HG02970 (cell line): ENCODE measurements around the gene BPTF.
"Not testable (repeated sequence)": the region's sequence is repeated elsewhere in the genome, so short reads cannot be mapped to it uniquely, and the experiment has no call there.

Source experiments
- ATAC-seq: cut with Tn5 transposase; IDR thresholded peaks from one replicate; pipeline ENCODE4 v1.9.1; 2021; ENCODE audit warnings: mild to moderate bottlenecking, moderate library complexity, moderate number of reproducible peaks; ENCODE audit not compliant: unreplicated experiment, low FRiP score

The BPTF gene

GRCh38 chr17:67831268-67831667 is 6.0 kb downstream of the BPTF start:
- no peak for ATAC-seq

DNA sequence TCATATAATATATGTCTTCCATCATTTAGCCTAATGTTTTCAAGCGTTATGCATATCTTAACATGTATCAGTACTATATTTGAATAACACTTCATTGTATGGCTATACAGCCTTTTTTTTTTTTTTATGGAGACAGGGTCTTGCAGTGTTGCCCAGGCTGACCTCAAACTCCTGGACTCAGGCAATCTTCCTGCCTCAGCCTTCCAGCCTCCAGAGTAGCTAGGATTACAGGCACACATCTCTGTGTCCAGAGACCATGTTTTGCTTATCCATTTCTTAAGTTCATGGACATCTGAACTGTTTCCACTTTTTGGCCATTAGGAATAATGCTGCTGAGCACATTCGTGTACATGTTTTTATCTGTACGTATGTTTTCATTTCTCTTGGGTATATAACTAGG is 7.8 kb downstream of the BPTF start:
- ATAC-seq = no peak

- ATAC-seq = no peak
Observed at GRCh38 chr17:67833946-67834631, 8.8 kb downstream of the BPTF start.

- no peak for ATAC-seq
Observed at GRCh38 chr17:67834634-67835033, 9.3 kb downstream of the BPTF start.

- no peak for ATAC-seq
Observed at GRCh38 chr17:67836205-67836987, 11.1 kb downstream of the BPTF start.

DNA sequence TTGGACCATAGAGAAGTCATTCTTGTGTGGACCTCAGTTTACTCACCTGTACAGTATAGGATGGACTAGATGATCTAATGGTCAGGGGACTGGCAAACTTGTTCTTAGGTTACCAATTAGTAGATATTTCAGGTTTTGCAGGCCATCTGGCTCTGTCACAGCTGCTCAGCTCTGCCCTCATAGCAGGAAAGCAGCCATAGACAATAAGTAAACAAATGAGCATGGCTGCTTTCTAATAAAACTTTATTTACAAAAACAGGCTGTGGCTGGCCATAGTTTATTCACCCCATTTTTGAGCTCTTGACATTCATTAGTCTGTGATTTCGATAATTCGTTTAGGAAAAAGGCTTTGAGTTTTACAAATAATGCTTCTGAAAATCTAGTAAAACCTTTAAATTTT is 12.7 kb downstream of the BPTF start:
- ATAC-seq = no peak

- no peak for ATAC-seq
Observed at GRCh38 chr17:67838538-67838937, 13.2 kb downstream of the BPTF start.

GRCh38 chr17:67841992-67842391 is 16.7 kb downstream of the BPTF start:
- ATAC-seq = no peak

DNA sequence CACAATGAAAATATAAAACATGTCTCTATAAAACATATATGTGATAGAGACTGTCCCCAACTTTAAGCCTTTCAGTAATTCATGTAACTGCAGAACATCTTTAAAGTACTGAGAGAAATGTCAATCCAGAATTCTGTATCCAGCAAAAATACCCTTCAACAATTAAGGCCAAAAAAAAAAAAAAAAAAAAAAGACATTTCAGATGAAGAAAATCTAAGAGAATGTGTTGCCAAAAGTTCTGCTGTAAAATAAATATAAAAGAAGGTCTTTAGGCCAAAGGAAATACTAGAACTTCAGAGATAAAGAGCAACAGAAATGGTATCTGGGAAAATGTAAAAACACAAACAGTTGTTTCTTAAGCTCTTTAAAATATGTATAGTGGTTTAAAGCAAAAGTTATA is 17.3 kb downstream of the BPTF start:
- no peak for ATAC-seq

DNA sequence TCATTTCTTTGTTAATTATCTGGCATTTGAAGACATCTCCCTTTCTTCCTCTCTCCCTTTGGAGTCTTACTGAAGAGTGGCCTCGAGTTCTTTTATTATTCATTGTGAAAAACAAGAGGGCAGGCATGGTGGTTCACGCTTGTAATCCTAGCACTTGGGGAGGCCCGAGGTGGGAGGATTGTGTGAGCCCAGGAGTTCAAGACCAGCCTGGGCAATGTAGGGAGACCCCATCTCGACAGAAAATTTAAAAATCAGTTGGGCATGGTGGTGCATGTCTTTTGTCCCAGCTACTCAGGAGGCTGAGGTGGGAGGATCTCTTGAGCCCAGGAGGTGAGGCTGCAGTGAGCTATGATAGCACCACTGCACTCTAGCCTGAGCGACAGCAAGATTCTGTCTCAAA is 20.1 kb downstream of the BPTF start:
- no peak for ATAC-seq

DNA sequence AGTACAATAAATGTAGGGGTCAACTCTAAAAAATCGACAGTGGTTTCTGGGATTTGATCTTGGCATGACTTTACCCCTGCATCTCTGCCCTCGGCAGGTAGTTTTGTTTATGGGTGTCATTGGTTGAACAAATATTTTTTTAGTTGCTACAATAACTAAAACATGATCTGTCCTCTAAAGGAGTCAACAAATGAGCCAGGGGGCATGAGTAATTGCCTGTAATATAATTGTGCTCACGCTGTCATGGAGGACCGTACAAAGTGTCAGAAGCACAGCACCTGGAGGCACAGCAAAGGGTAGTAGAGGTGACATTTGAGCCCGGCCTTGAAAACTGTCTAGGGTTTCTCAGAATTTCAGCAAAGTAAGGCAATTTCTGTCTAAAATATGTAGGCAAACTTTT is 22.9 kb downstream of the BPTF start:
- ATAC-seq = not testable (repeated sequence)

DNA sequence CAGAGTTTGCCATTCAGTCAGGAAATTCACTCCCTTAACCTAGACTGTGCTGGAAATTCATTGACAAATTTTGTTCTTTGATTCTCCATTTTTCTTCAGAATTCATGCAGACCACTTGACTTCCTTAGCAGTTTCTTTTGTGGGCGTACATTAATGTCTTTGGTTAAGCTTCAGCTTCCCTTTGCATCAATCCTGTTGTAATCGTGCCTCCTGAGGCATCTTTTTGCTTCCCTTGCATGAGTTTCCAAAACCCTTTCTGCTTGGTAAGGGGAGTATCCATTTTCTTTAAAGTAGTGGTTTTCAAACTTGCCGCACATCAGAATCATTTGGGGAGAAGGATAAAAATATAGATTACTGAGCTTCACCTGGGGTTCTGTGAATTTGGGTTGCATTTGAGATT is 23.5 kb downstream of the BPTF start:
- not testable (repeated sequence) for ATAC-seq

GRCh38 chr17:67850991-67851631 is 25.8 kb downstream of the BPTF start:
- no peak for ATAC-seq

DNA sequence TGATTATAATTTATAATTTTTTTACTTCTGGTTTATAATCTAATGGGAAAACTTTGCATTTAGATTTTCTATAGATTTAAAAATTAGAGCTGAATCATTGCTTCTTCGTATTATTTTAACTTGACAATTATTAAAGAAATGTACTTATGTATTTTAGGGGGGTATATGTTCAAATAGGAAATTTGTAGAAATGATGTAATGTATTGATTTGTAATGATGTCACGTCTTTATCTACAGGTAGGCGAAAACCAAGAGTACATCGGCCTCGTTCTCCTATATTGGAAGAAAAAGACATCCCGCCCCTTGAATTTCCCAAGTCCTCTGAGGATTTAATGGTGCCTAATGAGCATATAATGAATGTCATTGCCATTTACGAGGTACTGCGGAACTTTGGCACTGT is 28.4 kb downstream of the BPTF start:
- ATAC-seq = no peak

- no peak for ATAC-seq
Observed at GRCh38 chr17:67854378-67854777, 29.1 kb downstream of the BPTF start.

DNA sequence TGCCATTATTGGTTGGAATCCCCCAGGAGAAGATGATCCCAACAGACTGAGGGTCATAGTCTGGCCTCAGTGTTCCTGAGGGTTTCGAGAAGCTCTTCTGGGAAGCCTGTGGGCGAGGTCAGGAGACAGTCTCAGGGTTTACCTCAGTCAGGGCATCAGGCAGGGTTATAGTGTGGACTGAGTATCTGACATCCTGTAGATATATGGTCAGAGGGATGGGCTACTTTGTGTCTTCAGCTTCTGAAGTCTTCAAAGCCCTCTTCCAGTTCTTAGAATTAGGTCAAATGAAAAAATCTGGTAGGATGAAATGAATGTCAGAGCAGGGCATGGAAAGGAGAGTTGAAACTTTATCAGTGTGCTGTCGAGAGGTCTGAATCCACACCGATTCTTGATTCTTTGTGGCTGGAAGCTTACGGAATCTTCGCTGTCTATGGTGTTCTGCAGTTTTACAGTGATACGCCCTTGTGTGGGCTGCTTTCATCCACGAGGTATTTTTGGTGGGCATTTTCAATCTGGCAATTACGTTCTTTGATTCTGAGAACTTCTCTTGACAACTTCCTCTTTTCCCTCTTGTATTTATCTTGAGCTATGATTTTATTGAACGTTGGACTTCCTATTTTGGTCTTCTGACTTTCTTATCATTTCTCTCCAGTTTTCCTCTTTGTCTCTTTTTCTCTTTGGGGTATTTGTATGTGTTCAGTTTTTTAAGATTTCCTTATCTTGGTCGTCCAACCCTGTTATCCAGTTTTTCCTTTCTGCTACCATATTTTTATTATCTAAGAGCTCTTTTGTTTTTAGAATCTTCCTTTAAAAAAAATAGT is 30.4 kb downstream of the BPTF start:
- ATAC-seq = no peak

DNA sequence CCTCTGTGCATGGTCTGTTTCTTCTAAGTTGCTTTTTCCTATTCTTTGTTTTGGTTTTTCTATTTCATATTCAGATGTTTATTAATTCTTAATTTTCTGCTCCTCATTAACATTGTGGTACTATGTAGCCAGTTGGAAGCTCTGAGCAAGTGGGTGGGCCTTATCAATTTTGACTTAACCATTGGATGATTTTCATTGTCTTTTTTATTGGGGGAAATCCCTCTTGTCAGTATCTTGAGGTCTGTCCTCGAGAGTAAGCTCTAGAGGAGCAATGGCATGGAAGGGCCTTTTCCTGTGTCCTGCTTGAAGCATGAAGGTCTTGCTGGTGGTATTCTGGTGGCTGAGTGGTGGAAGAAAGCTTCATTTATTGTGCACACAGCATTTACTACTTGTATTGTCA is 31.1 kb downstream of the BPTF start:
- ATAC-seq = not testable (repeated sequence)

DNA sequence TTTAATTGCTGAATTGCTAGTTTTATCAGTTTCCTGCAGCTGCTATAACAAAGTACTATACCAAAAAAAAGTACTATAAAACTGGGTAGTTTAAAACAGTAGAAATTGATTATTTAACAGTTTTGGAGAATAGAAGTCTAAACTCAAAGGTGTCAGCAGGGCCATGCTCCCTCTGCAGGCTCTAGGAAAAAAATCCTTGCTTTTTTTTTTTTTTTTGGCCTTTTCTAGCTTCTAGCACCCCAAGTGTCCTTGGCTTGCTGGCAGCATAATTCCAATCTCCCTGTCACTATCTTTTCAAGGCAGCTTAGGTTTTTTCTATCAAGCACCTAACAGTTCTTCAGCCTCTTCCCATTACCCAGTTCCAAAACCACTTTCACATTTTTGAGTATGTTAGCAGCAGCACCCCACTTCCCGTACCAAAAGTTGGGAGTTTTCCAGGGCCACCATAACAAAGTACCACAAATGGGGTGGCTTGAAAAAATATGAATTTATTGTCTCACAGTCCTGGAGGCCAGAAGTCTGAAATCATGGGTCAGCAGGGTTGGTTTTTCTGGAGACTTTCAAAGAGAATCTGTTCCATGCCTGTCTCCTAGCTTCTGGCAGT is 37.4 kb downstream of the BPTF start:
- ATAC-seq = no peak

DNA sequence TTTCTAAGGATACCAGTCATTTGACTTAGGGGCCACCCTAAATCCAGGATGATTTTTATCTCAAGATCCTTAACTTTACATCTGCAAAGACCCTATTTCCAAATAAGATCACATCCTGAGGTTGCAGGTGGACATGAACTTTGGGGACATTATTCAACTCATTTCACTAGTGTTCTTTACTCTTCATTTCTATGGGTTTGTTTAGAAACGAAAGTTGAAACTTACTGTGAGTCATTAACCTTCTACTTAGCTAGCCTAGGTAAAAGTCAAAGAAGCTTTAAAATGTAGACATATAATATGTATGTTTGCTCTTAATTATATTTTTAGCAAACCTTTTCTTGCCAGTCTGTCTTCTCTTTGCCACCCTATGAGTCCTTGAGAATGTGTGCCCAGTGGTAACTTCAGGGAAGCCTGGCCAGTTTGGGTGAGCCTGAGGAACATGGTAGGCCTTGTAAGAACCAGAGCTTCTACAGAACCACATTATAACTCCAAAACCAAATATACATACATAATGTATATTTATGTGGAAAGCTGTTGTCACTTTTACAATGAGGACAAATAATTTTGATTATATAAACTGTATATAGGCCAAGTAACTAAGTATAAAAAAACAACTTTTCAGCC is 38.4 kb downstream of the BPTF start:
- ATAC-seq = no peak

DNA sequence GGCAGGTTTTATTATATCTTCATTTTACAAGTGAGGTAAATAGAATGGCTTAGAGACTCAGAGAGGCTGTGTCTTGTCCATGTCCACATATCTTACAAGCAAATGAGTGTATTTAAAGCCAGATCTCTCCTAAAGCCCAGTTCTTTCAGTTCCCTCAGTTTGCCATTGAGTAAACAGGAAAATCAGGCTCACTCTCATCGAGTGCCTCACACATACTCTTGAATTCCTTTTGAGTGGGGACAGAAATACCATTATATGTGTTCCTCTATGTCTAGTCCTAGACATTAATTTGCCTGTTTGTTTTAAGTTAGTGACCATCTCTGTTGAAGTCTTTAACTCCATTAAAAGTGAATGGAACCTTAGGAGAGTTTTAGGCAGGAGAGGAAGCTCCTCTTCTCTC is 40.1 kb downstream of the BPTF start:
- ATAC-seq = no peak
